HUES48 (cell line): ENCODE measurements around the gene ATP1A3.
"Not testable (repeated sequence)": the region's sequence is repeated elsewhere in the genome, so short reads cannot be mapped to it uniquely, and the experiment has no call there.

Experiments
- H3K27ac ChIP-seq: one replicate; pipeline ENCODE4 v1.7.0; 2013; ENCODE audit warnings: low read depth, low read length, inconsistent platforms
- H3K27me3 ChIP-seq: 2 replicates; pipeline ENCODE4 v1.6.1; 2013; ENCODE audit warnings: mild to moderate bottlenecking, low read length; ENCODE audit not compliant: control insufficient read depth, insufficient read depth
- H3K36me3 ChIP-seq: 2 replicates; pipeline ENCODE4 v1.6.1; 2013; ENCODE audit warnings: low read length; ENCODE audit not compliant: control insufficient read depth, insufficient read depth
- H3K4me1 ChIP-seq: 2 replicates; pipeline ENCODE4 v1.6.1; 2013; ENCODE audit warnings: mild to moderate bottlenecking, low read length; ENCODE audit not compliant: control insufficient read depth, insufficient read depth
- H3K4me3 ChIP-seq: 2 replicates; pipeline ENCODE4 v1.5.1; 2013; ENCODE audit warnings: mild to moderate bottlenecking, low read depth, low read length
- H3K9ac ChIP-seq: 2 replicates; pipeline ENCODE4 v1.6.1; 2013; ENCODE audit warnings: mild to moderate bottlenecking, low read depth, low read length, moderate library complexity
- H3K9me3 ChIP-seq: 2 replicates; pipeline ENCODE4 v1.6.1; 2013; ENCODE audit warnings: low read length; ENCODE audit not compliant: control insufficient read depth, insufficient read depth

ATP1A3 gene

GRCh38 chr19:41994994-41995958 lies 1.2 kb upstream of the ATP1A3 start:
- Histone ChIP-seq H3K36me3 (no peaks in the 10 kb centered on the region), H3K9me3 (no peaks in the 10 kb centered on the region), H3K9ac (no peak overlapping the region), H3K4me3 (no peak overlapping the region), H3K4me1 (peaks cover 12% of the 10 kb centered on the region), H3K27ac (no peak overlapping the region), H3K27me3 (peaks cover 63% of the 10 kb centered on the region)

GRCh38 chr19:41994521-41994971 lies 516 bp upstream of the ATP1A3 start:
- no peak overlapping the region for H3K9ac ChIP-seq
- peaks cover 55% of the 10 kb centered on the region for H3K27me3 ChIP-seq

GRCh38 chr19:41991925-41992569 lies 2.0 kb downstream of the ATP1A3 start:
- H3K9ac ChIP-seq, H3K4me1 ChIP-seq: not testable (repeated sequence)
- peaks cover 37% of the 10 kb centered on the region for H3K27me3 ChIP-seq

More at GRCh38 chr19:41994521-41994971, 516 bp upstream of the ATP1A3 start:
- no peak overlapping the region for H3K27ac ChIP-seq
- H3K4me3 ChIP-seq = peak overlapping the region; percentile 60; the same call in 1 of the 2 replicates
- H3K36me3 ChIP-seq = no peaks in the 10 kb centered on the region
- H3K9me3 ChIP-seq = no peaks in the 10 kb centered on the region
- H3K4me1 ChIP-seq = peaks cover 12% of the 10 kb centered on the region

GRCh38 chr19:41991025-41991424 lies 3.0 kb downstream of the ATP1A3 start:
- Histone ChIP-seq H3K9ac (no peak overlapping the region), H3K9me3 (no peaks in the 10 kb centered on the region), H3K27ac (no peak overlapping the region), H3K36me3 (peaks cover 12% of the 10 kb centered on the region; the same call in 1 of the 2 replicates), H3K4me3 (no peak overlapping the region), H3K27me3 (peaks cover 27% of the 10 kb centered on the region), H3K4me1 (peaks cover 4% of the 10 kb centered on the region; the same call in 1 of the 2 replicates)

More at GRCh38 chr19:41991925-41992569, 2.0 kb downstream of the ATP1A3 start:
- not testable (repeated sequence) for H3K4me3 ChIP-seq, H3K9me3 ChIP-seq, H3K27ac ChIP-seq, H3K36me3 ChIP-seq

GRCh38 chr19:41990615-41991014 lies 3.4 kb downstream of the ATP1A3 start:
- H3K27ac ChIP-seq = no peak overlapping the region
- H3K4me1 ChIP-seq = peaks cover 4% of the 10 kb centered on the region; the same call in 1 of the 2 replicates
- no peak overlapping the region for H3K4me3 ChIP-seq
- H3K9me3 ChIP-seq = no peaks in the 10 kb centered on the region
- peaks cover 22% of the 10 kb centered on the region for H3K27me3 ChIP-seq
- H3K9ac ChIP-seq = no peak overlapping the region
- H3K36me3 ChIP-seq = peaks cover 12% of the 10 kb centered on the region; the same call in 1 of the 2 replicates

- H3K4me1 ChIP-seq = peaks cover 4% of the 10 kb centered on the region; the same call in 1 of the 2 replicates
- no peaks in the 10 kb centered on the region for H3K9me3 ChIP-seq
- H3K4me3 ChIP-seq = no peak overlapping the region
- no peak overlapping the region for H3K9ac ChIP-seq
- no peak overlapping the region for H3K27ac ChIP-seq
- H3K36me3 ChIP-seq = peaks cover 15% of the 10 kb centered on the region; the same call in 1 of the 2 replicates
- H3K27me3 ChIP-seq = peaks cover 17% of the 10 kb centered on the region
Observed at GRCh38 chr19:41990028-41990427, 4.0 kb downstream of the ATP1A3 start.

- Histone ChIP-seq H3K27ac (no peak overlapping the region), H3K27me3 (peaks cover 8% of the 10 kb centered on the region), H3K36me3 (peaks cover 15% of the 10 kb centered on the region; the same call in 1 of the 2 replicates), H3K4me3 (no peak overlapping the region), H3K9ac (no peak overlapping the region), H3K9me3 (no peaks in the 10 kb centered on the region), H3K4me1 (peaks cover 4% of the 10 kb centered on the region; the same call in 1 of the 2 replicates)
Observed at GRCh38 chr19:41988947-41989346, 5.1 kb downstream of the ATP1A3 start.

- Histone ChIP-seq H3K36me3 (peaks cover 15% of the 10 kb centered on the region; the same call in 1 of the 2 replicates), H3K4me1 (no peaks in the 10 kb centered on the region), H3K9ac (no peak overlapping the region), H3K27ac (no peak overlapping the region), H3K27me3 (no peaks in the 10 kb centered on the region), H3K9me3 (no peaks in the 10 kb centered on the region), H3K4me3 (no peak overlapping the region)
Observed at GRCh38 chr19:41987141-41987860, 6.7 kb downstream of the ATP1A3 start.

- peaks cover 19% of the 10 kb centered on the region; the same call in 1 of the 2 replicates for H3K36me3 ChIP-seq
- no peaks in the 10 kb centered on the region for H3K9me3 ChIP-seq
- no peak overlapping the region for H3K4me3 ChIP-seq
- H3K27ac ChIP-seq = no peak overlapping the region
- H3K9ac ChIP-seq = no peak overlapping the region
- no peaks in the 10 kb centered on the region for H3K4me1 ChIP-seq
- H3K27me3 ChIP-seq = no peaks in the 10 kb centered on the region
Observed at GRCh38 chr19:41984961-41985360, 9.1 kb downstream of the ATP1A3 start.

- no peak overlapping the region for H3K9ac ChIP-seq
- no peak overlapping the region for H3K4me3 ChIP-seq
- H3K9me3 ChIP-seq = no peaks in the 10 kb centered on the region
- H3K27me3 ChIP-seq = no peaks in the 10 kb centered on the region
- H3K36me3 ChIP-seq = peaks cover 8% of the 10 kb centered on the region; the same call in 1 of the 2 replicates
- H3K4me1 ChIP-seq = no peaks in the 10 kb centered on the region
- no peak overlapping the region for H3K27ac ChIP-seq
Observed at GRCh38 chr19:41981724-41982123, 12.3 kb downstream of the ATP1A3 start.
